ENCODE measurements around the gene DNER. TPM values are rescaled to one million over a fixed set of nuclear protein-coding genes. Genes with fewer than 3 reads are reported as not detected.
A peak's percentile ranks its signal among the peaks of the same experiment; 100 is the strongest.

The DNER gene
- total and polyA plus RNA-seq, 4 donors: 0.01 TPM; not detected in 3

GRCh38 chr2:229431327-229431954 lies 282.9 kb downstream of the DNER start:
- Histone ChIP-seq H3K4me3 (ENCODE audit: low read depth in 1 of 3, low read length in 3 of 3) (no peak overlapping the region), H3K27ac (ENCODE audit: low read depth in 1 of 2, low read length in 2 of 2) (no peak overlapping the region), H3K9ac (ENCODE audit: low read depth in 1 of 2, low read length in 2 of 2) (no peak overlapping the region), H3K36me3 (ENCODE audit: control insufficient read depth in 4 of 4, insufficient read depth in 3 of 4, low read depth in 1 of 4, low read length in 3 of 4) (no peaks in the 10 kb centered on the region), H3K9me3 (ENCODE audit: control insufficient read depth in 4 of 4, low read length in 3 of 4) (peaks cover 0 to 5% (median 2%) of the 10 kb centered on the region in 4 donors), H3K27me3 (ENCODE audit: control insufficient read depth in 4 of 4, insufficient read depth in 4 of 4, low read length in 3 of 4) (no peaks in the 10 kb centered on the region), H3K4me1 (ENCODE audit: control insufficient read depth in 4 of 4, insufficient read depth in 4 of 4, low read length in 3 of 4) (no peaks in the 10 kb centered on the region)
- no peak for DNase-seq (ENCODE audit: low spot score)
- peak; percentile 60 for TF ChIP-seq RAD21 (IDR thresholded peaks at IDR 0.05)
- TF ChIP-seq CTCF (IDR thresholded peaks at IDR 0.05; ENCODE audit: low read depth, low read length, missing input control): peak; percentile 28
- TF ChIP-seq RXRA (IDR thresholded peaks at IDR 0.05): no peak
- 53% methylated on average over 2 of the region's 2 CpGs for WGBS

- Histone ChIP-seq H3K36me3 (ENCODE audit: control insufficient read depth in 4 of 4, insufficient read depth in 3 of 4, low read depth in 1 of 4, low read length in 3 of 4) (no peaks in the 10 kb centered on the region), H3K4me1 (ENCODE audit: control insufficient read depth in 4 of 4, insufficient read depth in 4 of 4, low read length in 3 of 4) (no peaks in the 10 kb centered on the region), H3K27me3 (ENCODE audit: control insufficient read depth in 4 of 4, insufficient read depth in 4 of 4, low read length in 3 of 4) (no peaks in the 10 kb centered on the region), H3K27ac (ENCODE audit: low read depth in 1 of 2, low read length in 2 of 2) (no peak overlapping the region), H3K9ac (ENCODE audit: low read depth in 1 of 2, low read length in 2 of 2) (no peak overlapping the region), H3K9me3 (ENCODE audit: control insufficient read depth in 4 of 4, low read length in 3 of 4) (no peaks in the 10 kb centered on the region), H3K4me3 (ENCODE audit: low read depth in 1 of 3, low read length in 3 of 3) (no peak overlapping the region)
- TF ChIP-seq HNF4G (IDR thresholded peaks at IDR 0.05): no peak
- no peak for TF ChIP-seq RAD21 (IDR thresholded peaks at IDR 0.05)
- no peak for TF ChIP-seq HNF4A (conservative IDR thresholded peaks at IDR 0.05)
- TF ChIP-seq RXRA (IDR thresholded peaks at IDR 0.05): no peak
- 60% methylated on average over 5 of the region's 5 CpGs for WGBS
- DNase-seq (ENCODE audit: low spot score): no peak
These were observed 284.8 kb downstream of the DNER start for GRCh38 chr2:229429589-229429988.

- 80% methylated on average over 6 of the region's 6 CpGs for WGBS
These were observed 287.9 kb downstream of the DNER start for GRCh38 chr2:229426464-229426863.

More at GRCh38 chr2:229426464-229426863, 287.9 kb downstream of the DNER start:
- DNase-seq (ENCODE audit: low spot score): no peak
- Histone ChIP-seq H3K9ac (ENCODE audit: low read depth in 1 of 2, low read length in 2 of 2) (no peak overlapping the region), H3K9me3 (ENCODE audit: control insufficient read depth in 4 of 4, low read length in 3 of 4) (peaks cover 0 to 6% (median 2%) of the 10 kb centered on the region in 4 donors), H3K27ac (ENCODE audit: low read depth in 1 of 2, low read length in 2 of 2) (no peak overlapping the region), H3K4me1 (ENCODE audit: control insufficient read depth in 4 of 4, insufficient read depth in 4 of 4, low read length in 3 of 4) (no peaks in the 10 kb centered on the region), H3K36me3 (ENCODE audit: control insufficient read depth in 4 of 4, insufficient read depth in 3 of 4, low read depth in 1 of 4, low read length in 3 of 4) (no peaks in the 10 kb centered on the region), H3K4me3 (ENCODE audit: low read depth in 1 of 3, low read length in 3 of 3) (no peak overlapping the region), H3K27me3 (ENCODE audit: control insufficient read depth in 4 of 4, insufficient read depth in 4 of 4, low read length in 3 of 4) (no peaks in the 10 kb centered on the region)
- TF ChIP-seq FOXA1 (IDR thresholded peaks at IDR 0.05): no peak
- TF ChIP-seq CTCF (IDR thresholded peaks at IDR 0.05; ENCODE audit: low read depth, low read length, missing input control): no peak
- no peak for TF ChIP-seq RAD21 (IDR thresholded peaks at IDR 0.05)
- TF ChIP-seq SP1 (IDR thresholded peaks at IDR 0.05): no peak
- no peak for TF ChIP-seq TAF1 (conservative IDR thresholded peaks at IDR 0.05)
- no peak for TF ChIP-seq HNF4A (conservative IDR thresholded peaks at IDR 0.05)
- TF ChIP-seq REST (IDR thresholded peaks at IDR 0.05): no peak
- no peak for TF ChIP-seq MAX (IDR thresholded peaks at IDR 0.05)
- no peak for TF ChIP-seq YY1 (IDR thresholded peaks at IDR 0.05)
- TF ChIP-seq ATF3 (IDR thresholded peaks at IDR 0.05): no peak
- no peak for TF ChIP-seq RXRA (IDR thresholded peaks at IDR 0.05)
- TF ChIP-seq HNF4G (IDR thresholded peaks at IDR 0.05): no peak
- TF ChIP-seq NR2F2 (IDR thresholded peaks at IDR 0.05): no peak
- no peak for TF ChIP-seq EGR1 (IDR thresholded peaks at IDR 0.05; ENCODE audit: low read depth in 2 of 2)
- TF ChIP-seq ZBTB33 (IDR thresholded peaks at IDR 0.05): no peak
- no peak for TF ChIP-seq GABPA (IDR thresholded peaks at IDR 0.05 in 1 of 2, conservative IDR thresholded peaks at IDR 0.05 in 1 of 2)
- TF ChIP-seq FOXA2 (IDR thresholded peaks at IDR 0.05): no peak
